ENCODE data around the gene SRPX.

DNA sequence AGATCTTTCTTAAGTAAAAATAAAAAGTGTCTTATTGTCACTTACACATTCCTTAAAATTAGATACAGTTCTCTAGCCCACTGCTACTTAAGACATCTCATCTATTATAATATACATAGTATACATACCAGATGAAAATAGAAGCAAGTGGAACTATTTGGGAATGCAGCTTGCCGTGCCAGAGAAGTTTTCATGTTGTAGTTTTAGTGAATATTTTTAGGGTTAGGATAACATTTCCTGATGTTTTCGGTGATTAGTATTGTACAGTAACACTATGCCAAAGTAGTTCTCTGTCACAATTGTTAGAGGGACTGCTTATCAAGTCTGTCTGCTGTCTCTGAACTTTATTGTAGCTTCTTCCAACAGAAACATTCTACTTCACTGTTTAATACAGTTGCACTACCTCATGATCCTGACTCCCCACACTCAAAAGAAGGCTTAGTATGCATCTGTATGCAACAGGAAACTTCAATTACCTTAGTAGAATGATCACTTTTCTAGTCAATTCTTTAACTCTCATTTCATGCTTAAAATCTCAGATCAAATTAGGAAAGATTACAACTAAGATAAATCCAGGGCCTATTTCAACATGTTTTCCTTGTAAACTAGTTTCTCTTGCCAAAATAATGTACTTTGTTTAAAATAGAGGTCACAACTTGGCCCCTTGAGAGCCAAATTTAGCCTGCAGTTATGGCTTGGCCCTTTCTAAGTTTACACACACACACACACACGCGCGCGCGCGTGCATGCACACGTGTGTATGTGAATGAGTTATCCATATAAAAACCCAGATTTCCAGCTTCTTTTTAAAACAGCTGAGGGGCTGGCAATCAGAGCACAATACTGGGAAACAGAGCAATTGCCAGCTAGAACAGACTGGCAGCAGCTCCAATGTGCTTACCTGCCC, 42.3 kb upstream of the SRPX start:
- TF ChIP-seq POLR2AphosphoS5 (IDR thresholded peaks at IDR 0.05; ENCODE audit: borderline replicate concordance, low read depth, low read length), result no peak
- TF ChIP-seq EZH2 (IDR thresholded peaks at IDR 0.05), result no peak

All from SK-N-MC (cell line).